Breast epithelium (tissue), 3 donors: ENCODE measurements around the gene ANO7.

Experiments used
- CTCF ChIP-seq, 3 donors: fragments of 450-650 bp; IDR thresholded peaks; one replicate each; pipeline ENCODE4 v1.5.1; 2016 to 2017; ENCODE audit warnings: antibody characterized with exemption in 3 of 3, mild to moderate bottlenecking in 3 of 3, moderate library complexity in 3 of 3
- POLR2A ChIP-seq: fragments of 450-650 bp; IDR thresholded peaks from one replicate; pipeline ENCODE4 v1.6.1; 2016; ENCODE audit warnings: antibody characterized with exemption, mild to moderate bottlenecking, moderate library complexity

- no peak for TF ChIP-seq CTCF (IDR thresholded peaks at IDR 0.05)
- TF ChIP-seq POLR2A, result no peak
Measured at GRCh38 chr2:241226723-241227572, 38.5 kb downstream of the ANO7 start.
